OCI-LY3 (cell line): ENCODE data around the gene WNT10A.

Source experiments
- EZH2phosphoT487 ChIP-seq: fragments of 200-600 bp; shearing (Covaris generic); IDR thresholded peaks from 2 replicates; pipeline ENCODE4 v1.6.1; 2018; ENCODE audit warnings: antibody characterized with exemption, mixed run types, low read depth
- TF ChIP-seq, protein P1 (sequence below): fragments of 200-600, 300-600 bp; sonication (generic); IDR thresholded peaks from 2 replicates; pipeline ENCODE4 v1.5.1; 2014; ENCODE audit warnings: antibody characterized with exemption, low read length, low read depth

GRCh38 chr2:218927422-218927821, 46.8 kb downstream of the WNT10A start:
- TF ChIP-seq, protein P1, sequence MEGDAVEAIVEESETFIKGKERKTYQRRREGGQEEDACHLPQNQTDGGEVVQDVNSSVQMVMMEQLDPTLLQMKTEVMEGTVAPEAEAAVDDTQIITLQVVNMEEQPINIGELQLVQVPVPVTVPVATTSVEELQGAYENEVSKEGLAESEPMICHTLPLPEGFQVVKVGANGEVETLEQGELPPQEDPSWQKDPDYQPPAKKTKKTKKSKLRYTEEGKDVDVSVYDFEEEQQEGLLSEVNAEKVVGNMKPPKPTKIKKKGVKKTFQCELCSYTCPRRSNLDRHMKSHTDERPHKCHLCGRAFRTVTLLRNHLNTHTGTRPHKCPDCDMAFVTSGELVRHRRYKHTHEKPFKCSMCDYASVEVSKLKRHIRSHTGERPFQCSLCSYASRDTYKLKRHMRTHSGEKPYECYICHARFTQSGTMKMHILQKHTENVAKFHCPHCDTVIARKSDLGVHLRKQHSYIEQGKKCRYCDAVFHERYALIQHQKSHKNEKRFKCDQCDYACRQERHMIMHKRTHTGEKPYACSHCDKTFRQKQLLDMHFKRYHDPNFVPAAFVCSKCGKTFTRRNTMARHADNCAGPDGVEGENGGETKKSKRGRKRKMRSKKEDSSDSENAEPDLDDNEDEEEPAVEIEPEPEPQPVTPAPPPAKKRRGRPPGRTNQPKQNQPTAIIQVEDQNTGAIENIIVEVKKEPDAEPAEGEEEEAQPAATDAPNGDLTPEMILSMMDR = no peak
- TF ChIP-seq EZH2phosphoT487 = no peak
